ENCODE data around the gene NEUROD4.

DNA sequence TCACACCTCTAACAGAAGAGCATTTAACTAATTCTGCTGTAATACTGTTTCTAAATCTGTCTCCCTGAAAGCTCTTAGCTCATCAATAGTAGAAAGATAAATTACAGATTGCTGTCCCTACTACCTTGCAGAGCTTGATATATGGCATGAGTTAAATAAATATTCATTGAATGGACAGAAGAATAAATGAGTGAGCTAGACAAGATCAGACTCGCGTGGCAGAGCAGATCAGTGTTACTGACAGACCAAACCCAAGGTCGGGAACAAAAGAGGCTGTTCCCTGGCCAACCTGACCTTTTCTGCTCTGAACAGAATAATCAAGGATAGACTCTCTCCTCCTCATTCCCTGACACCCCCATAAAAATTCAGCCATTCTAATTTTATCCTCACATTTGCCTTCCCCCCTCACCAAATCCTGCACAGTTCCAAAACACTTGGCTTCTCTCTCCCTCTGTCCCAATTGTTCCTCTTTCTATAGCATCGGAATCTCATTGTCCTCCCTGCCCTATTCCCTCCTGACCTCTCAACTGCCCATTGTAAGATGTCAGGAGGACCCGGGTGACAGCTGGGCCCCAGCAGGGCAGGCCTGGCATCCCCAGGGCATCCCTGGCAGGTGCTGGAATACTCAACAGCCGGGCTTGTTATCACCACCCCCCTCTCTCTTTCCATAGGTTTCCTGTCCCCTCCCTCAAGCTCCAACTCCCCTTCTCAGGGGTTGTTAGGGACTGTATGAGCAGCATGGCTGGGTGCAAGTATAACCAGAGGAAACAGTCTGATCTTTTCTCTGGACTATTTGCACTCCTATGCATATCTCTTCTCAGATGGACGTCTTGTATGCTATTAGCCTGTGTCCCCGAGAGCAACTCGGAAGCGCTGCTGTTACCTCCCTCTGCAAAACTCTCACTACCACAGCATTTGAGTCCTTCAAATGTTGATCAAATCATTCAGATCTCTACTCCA lies 19.9 kb downstream of the NEUROD4 start:
- TF ChIP-seq, protein P1, sequence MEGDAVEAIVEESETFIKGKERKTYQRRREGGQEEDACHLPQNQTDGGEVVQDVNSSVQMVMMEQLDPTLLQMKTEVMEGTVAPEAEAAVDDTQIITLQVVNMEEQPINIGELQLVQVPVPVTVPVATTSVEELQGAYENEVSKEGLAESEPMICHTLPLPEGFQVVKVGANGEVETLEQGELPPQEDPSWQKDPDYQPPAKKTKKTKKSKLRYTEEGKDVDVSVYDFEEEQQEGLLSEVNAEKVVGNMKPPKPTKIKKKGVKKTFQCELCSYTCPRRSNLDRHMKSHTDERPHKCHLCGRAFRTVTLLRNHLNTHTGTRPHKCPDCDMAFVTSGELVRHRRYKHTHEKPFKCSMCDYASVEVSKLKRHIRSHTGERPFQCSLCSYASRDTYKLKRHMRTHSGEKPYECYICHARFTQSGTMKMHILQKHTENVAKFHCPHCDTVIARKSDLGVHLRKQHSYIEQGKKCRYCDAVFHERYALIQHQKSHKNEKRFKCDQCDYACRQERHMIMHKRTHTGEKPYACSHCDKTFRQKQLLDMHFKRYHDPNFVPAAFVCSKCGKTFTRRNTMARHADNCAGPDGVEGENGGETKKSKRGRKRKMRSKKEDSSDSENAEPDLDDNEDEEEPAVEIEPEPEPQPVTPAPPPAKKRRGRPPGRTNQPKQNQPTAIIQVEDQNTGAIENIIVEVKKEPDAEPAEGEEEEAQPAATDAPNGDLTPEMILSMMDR (IDR thresholded peaks at IDR 0.05) = no peak
- TF ChIP-seq ZFX (IDR thresholded peaks at IDR 0.05; ENCODE audit: borderline replicate concordance) = no peak
